ENCODE data around the gene CDC6. TPM values are rescaled to one million over a fixed set of nuclear protein-coding genes. Genes with fewer than 3 reads are reported as not detected.
A peak's percentile ranks its signal among the peaks of the same experiment; 100 is the strongest.

Gene CDC6
- total RNA-seq (2021; fragmentation: NEBNext Ultra II Directional; extraction: Animal tissue kit (Norgen Biotek cat#: 25700)) (139 and 140 TPM in 2 replicates), polyA plus RNA-seq (2011; rRNA removed) (38.0 and 50.5 TPM in 2 replicates), polyA minus RNA-seq (2011; rRNA and poly(A)+ RNA removed) (51.3 and 81.1 TPM in 2 replicates)
- polyA plus RNA-seq (2011; cell fraction: cytosol; rRNA removed), result 62.0 TPM
- 32.6 TPM for polyA plus RNA-seq (2011; cell fraction: nucleus; rRNA removed)
- 66.3 to 99.0 TPM (median 74.5 TPM) in 4 replicates for polyA plus RNA-seq (2012, experiment 1 of 2)
- polyA plus RNA-seq (2012, experiment 2 of 2), result 10.6 TPM
- 87.2 TPM for polyA plus RNA-seq (2013, experiment 1 of 2)
- polyA plus RNA-seq (2013, experiment 2 of 2), result 90.5 TPM
- 38.5 TPM for polyA minus RNA-seq (2011; cell fraction: cytosol; rRNA and poly(A)+ RNA removed)
- 58.3 TPM for polyA minus RNA-seq (2011; cell fraction: nucleus; rRNA and poly(A)+ RNA removed)
- long read RNA-seq, experiment 1, full-length matches to known transcripts, result 24 of 76 reads
- long read RNA-seq, experiment 1, partial matches to known transcripts, result 24 of 76 reads
- long read RNA-seq, experiment 1, other reads (novel, unspliced or antisense), result 28 of 76 reads
- long read RNA-seq, experiment 2, full-length matches to known transcripts, result 109 of 143 reads
- long read RNA-seq, experiment 2, partial matches to known transcripts, result 18 of 143 reads
- long read RNA-seq, experiment 2, other reads (novel, unspliced or antisense), result 16 of 143 reads

GRCh38 chr17:40287494-40288369 is at the start of gene CDC6:
TSS of gene CDC6 (plus strand) at chr17:40287879. CDS start at chr17:40289421, 1,542 bp downstream.
- CTCF ChIA-PET (ENCODE audit: partially characterized antibody), result interaction anchor here (0.8 to 2.7 kb wide), 8 partner anchors 12 to 218 kb away, joined by 3 to 14 read pairs (median 5); partner anchors contain the start of gene WIPF2
- no peak for FAIRE-seq
- peak within 1 kb of the TSS; percentile 23; the same call in 1 of the 2 replicates for H2AFZ ChIP-seq (ENCODE audit: low read length)
- TF ChIP-seq SAP30 (IDR thresholded peaks at IDR 0.05; ENCODE audit: insufficient read depth, insufficient replicate concordance, low read length), result peak; percentile 95
- TF ChIP-seq PHF8 (conservative IDR thresholded peaks at IDR 0.05; ENCODE audit: low read depth, low read length), result peak; percentile 94
- TF ChIP-seq TCF12 (IDR thresholded peaks at IDR 0.05; ENCODE audit: low read depth, low read length), result no peak
- TF ChIP-seq CHD2 (IDR thresholded peaks at IDR 0.05; ENCODE audit: low read length), result peak; percentile 27; the same call in 1 of the 2 replicates
- TF ChIP-seq POLR2A (IDR thresholded peaks at IDR 0.05; ENCODE audit: control extremely low read depth in 1 of 2, low read depth in 2 of 2, low read length in 2 of 2), result peak; percentile 91 to 92
- peak; percentile 96 for TF ChIP-seq TAF7 (optimal IDR thresholded peaks at IDR 0.05; ENCODE audit: borderline replicate concordance, low read depth, low read length)
- TF ChIP-seq SIX5 (IDR thresholded peaks at IDR 0.05; ENCODE audit: low read depth, low read length), result peak; percentile 60; the same call in 1 of the 2 replicates

More at GRCh38 chr17:40287494-40288369, at the start of gene CDC6:
- peaks cover 3 to 8% of the 10 kb centered on the region in 2 experiments for H4K20me1 ChIP-seq (replicated peaks in 1 of 2; ENCODE audit: control insufficient read depth in 1 of 2, insufficient read depth in 2 of 2, low read length in 2 of 2)
- H2BK120ac ChIP-seq (replicated peaks; ENCODE audit: low read depth, low read length), result no peak within 1 kb of the TSS
- H3K4me2 ChIP-seq (ENCODE audit: insufficient read depth in 1 of 2, low read depth in 2 of 2, low read length in 2 of 2), result peak within 1 kb of the TSS; percentile 46 to 77
- WGBS, 2 experiments (ENCODE audit: extremely low coverage in 1 of 2, insufficient coverage in 1 of 2, insufficient read length in 1 of 2, insufficient replicate concordance in 2 of 2, low coverage in 1 of 2, low lambda C conversion rate in 2 of 2, missing lambda C conversion rate in 1 of 2), result 1% methylated on average over 43 of the region's 47 CpGs; no CpG with 5 or more reads in 1 of the 2 experiments
- H3K79me2 ChIP-seq (ENCODE audit: control insufficient read depth in 1 of 2, insufficient read depth in 2 of 2, low read length in 2 of 2), result peaks cover 6 to 38% of the 10 kb centered on the region in 2 experiments; a peak in 3 of 4 replicates
- H4K91ac ChIP-seq (replicated peaks; ENCODE audit: insufficient read length, low read length), result peak within 1 kb of the TSS; percentile 30
- no peak within 1 kb of the TSS for H2BK20ac ChIP-seq (ENCODE audit: low read length)
- H3K4me1 ChIP-seq (replicated peaks in 1 of 4; ENCODE audit: control insufficient read depth in 3 of 4, insufficient read depth in 4 of 4, low read length in 3 of 4), result peaks cover 0 to 6% (median 4%) of the 10 kb centered on the region in 4 experiments; a peak in 2 of 7 replicates
- peaks cover 14 to 32% (median 28%) of the 10 kb centered on the region in 4 experiments for H3K36me3 ChIP-seq (ENCODE audit: control insufficient read depth in 2 of 4, insufficient read depth in 4 of 4, low read length in 3 of 4)
- peak within 1 kb of the TSS; percentile 98 for H4K8ac ChIP-seq (ENCODE audit: extremely low read depth, insufficient read depth, low read length)
- no peaks in the 10 kb centered on the region for H3K23me2 ChIP-seq (ENCODE audit: low read depth, low read length)
- no peak within 1 kb of the TSS for H3K14ac ChIP-seq (ENCODE audit: insufficient read length)
- peak; percentile 96 to 98 for DNase-seq (ENCODE audit: low read depth in 1 of 2, low spot score in 2 of 2)
- peak within 1 kb of the TSS; percentile 98 for H2BK5ac ChIP-seq (ENCODE audit: low read depth, low read length)
- H3K27me3 ChIP-seq (replicated peaks in 1 of 4; ENCODE audit: control insufficient read depth in 3 of 4, extremely low read depth in 1 of 4, insufficient read depth in 3 of 4, low read length in 3 of 4), result no peaks in the 10 kb centered on the region
- peak within 1 kb of the TSS; percentile 88 to 99 (median 98) for H3K9ac ChIP-seq (replicated peaks in 1 of 4; ENCODE audit: extremely low read depth in 1 of 4, low read depth in 3 of 4, low read length in 3 of 4)
- peak within 1 kb of the TSS; percentile 89 to 100 (median 96) for H3K4me3 ChIP-seq (ENCODE audit: extremely low read depth in 1 of 4, insufficient read depth in 2 of 4, low read depth in 3 of 4, low read length in 4 of 4)
- no peaks in the 10 kb centered on the region; the same call in 1 of the 2 replicates for H3K79me1 ChIP-seq (ENCODE audit: low read depth, low read length)
- H2BK12ac ChIP-seq (ENCODE audit: low read depth, low read length), result 0 out of 2 replicates have a peak within 1 kb of the TSS, but pooled peaks have one; percentile 86
- no peak within 1 kb of the TSS for H2BK15ac ChIP-seq (ENCODE audit: low read length)
- no peaks in the 10 kb centered on the region for H3K9me3 ChIP-seq (ENCODE audit: insufficient read depth in 2 of 2, low read depth in 1 of 2, low read length in 1 of 2)
- H3K18ac ChIP-seq (ENCODE audit: extremely low read depth, low read length), result peak within 1 kb of the TSS; percentile 97
- POLR2A ChIA-PET (ENCODE audit: partially characterized antibody), result interaction anchor here (0.8 to 31.2 kb wide), 17 partner anchors 16 to 1401 kb away, joined by 3 to 570 read pairs (median 3); partner anchors contain the start of genes GJD3, RARA and WIPF2
- peak within 1 kb of the TSS; percentile 73 for H4K5ac ChIP-seq (ENCODE audit: insufficient read length, low read depth, low read length)
- peak within 1 kb of the TSS; percentile 95 for H3K56ac ChIP-seq (replicated peaks; ENCODE audit: insufficient read length, low read depth, low read length)
- peak within 1 kb of the TSS; percentile 94 for H3K27ac ChIP-seq (ENCODE audit: low read depth, low read length)
- peak within 1 kb of the TSS; percentile 97 for H3K4ac ChIP-seq (replicated peaks; ENCODE audit: insufficient read length, low read depth, low read length)
- 0 out of 2 replicates have a peak within 1 kb of the TSS, but pooled peaks have one; percentile 82 for H2AK5ac ChIP-seq (ENCODE audit: low read depth, low read length)
- H3K23ac ChIP-seq (ENCODE audit: insufficient read length), result no peak within 1 kb of the TSS
